Activated CD8-positive, alpha-beta memory T cell treated with anti-CD3 and anti-CD28 coated beads, Interleukin-2, amount 10 ng/mL, durations not matched to agents 7 days and 5 days (primary cell): Measurements from ENCODE around the gene CACNA1D. TPM values are rescaled to one million over a fixed set of nuclear protein-coding genes. Genes with fewer than 3 reads are reported as not detected.

ENCODE experiments used
- total RNA-seq, 2 experiments: library from RNA; stranded (reverse); gene quantifications; one replicate each; pipeline ENCODE4 v1.2.3, GENCODE V29; 2021

CACNA1D gene
- total RNA-seq, 2 experiments from 2014 or later = 0.41 to 1.5 TPM

Other genes with a start within 250 kb of the CACNA1D start
- 100 to 1,000 TPM; 226 to 231 TPM for gene TKT, start 238.6 kb upstream of the CACNA1D start, total RNA-seq
- gene DCP1A, start 147.1 kb upstream of the CACNA1D start, total RNA-seq = 10 to 100 TPM; 28.6 to 30.0 TPM